GM12872 (cell line): Measurements from ENCODE around the gene BCAR3.

Source experiments
- TF ChIP-seq, protein P1 (sequence below): IDR thresholded peaks from 3 replicates; pipeline ENCODE4 v1.5.1; 2011; ENCODE audit warnings: low read depth, mild to moderate bottlenecking, low read length, moderate library complexity; ENCODE audit not compliant: insufficient read depth

The BCAR3 gene

GRCh38 chr1:93607814-93608186 is 73.8 kb downstream of the BCAR3 start:
- TF ChIP-seq, protein P1, sequence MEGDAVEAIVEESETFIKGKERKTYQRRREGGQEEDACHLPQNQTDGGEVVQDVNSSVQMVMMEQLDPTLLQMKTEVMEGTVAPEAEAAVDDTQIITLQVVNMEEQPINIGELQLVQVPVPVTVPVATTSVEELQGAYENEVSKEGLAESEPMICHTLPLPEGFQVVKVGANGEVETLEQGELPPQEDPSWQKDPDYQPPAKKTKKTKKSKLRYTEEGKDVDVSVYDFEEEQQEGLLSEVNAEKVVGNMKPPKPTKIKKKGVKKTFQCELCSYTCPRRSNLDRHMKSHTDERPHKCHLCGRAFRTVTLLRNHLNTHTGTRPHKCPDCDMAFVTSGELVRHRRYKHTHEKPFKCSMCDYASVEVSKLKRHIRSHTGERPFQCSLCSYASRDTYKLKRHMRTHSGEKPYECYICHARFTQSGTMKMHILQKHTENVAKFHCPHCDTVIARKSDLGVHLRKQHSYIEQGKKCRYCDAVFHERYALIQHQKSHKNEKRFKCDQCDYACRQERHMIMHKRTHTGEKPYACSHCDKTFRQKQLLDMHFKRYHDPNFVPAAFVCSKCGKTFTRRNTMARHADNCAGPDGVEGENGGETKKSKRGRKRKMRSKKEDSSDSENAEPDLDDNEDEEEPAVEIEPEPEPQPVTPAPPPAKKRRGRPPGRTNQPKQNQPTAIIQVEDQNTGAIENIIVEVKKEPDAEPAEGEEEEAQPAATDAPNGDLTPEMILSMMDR, result no peak

- TF ChIP-seq, protein P1, result no peak
These were observed 75.7 kb downstream of the BCAR3 start for GRCh38 chr1:93605812-93606512.

- TF ChIP-seq, protein P1, result no peak
These were observed 76.5 kb downstream of the BCAR3 start for GRCh38 chr1:93605026-93605568.

DNA sequence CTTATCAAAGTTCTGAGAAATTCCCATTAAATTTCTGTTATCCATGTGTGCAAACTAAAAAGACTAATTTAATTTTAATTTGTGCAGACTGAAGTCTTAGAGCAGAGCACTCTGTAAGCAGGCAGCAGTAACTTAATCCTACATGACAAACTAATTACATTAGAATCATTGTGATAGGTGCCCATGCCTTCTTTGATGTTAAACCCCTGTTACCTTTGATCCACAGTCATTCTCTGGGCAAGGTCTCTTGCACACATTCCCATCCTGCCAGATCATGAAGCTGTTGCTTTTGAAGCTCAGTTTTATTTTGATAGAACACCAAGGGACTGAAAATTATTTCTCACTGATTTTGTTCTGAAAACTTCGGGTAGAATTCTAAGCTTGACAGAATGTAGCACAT is 77.2 kb downstream of the BCAR3 start:
- TF ChIP-seq, protein P1, result no peak

GRCh38 chr1:93603601-93604000 is 78.0 kb downstream of the BCAR3 start:
- TF ChIP-seq, protein P1, result no peak

DNA sequence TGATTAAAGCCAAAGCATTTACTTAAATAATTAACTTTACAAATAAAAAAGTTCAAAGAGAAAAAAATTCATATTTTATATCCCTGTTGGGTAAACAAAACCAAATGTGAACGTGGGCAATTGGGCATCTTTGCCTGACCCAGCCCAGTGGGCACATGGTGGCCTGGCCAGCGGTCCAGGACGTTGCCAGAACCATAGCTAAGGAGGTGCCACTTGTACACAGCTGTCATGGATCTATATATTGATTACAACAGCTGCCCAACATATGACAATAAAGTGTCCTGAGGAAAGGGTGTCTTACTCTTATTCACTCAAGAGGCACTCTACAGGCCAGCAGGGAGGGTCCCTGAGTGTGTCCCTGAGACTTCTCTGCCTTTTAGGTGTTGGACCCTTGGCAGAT is 78.5 kb downstream of the BCAR3 start:
- TF ChIP-seq, protein P1, result no peak

- TF ChIP-seq, protein P1, result no peak
These were observed 79.5 kb downstream of the BCAR3 start for GRCh38 chr1:93602101-93602500.
